ENCODE results near the gene PRKAG2.

- TF ChIP-seq POLR2A (IDR thresholded peaks at IDR 0.05; ENCODE audit: low read length) (no peak), GATA1 (IDR thresholded peaks at IDR 0.05; ENCODE audit: low read depth, low read length) (no peak)
Observed at GRCh38 chr7:151883857-151884256, 6.9 kb upstream of the PRKAG2 start.
